Measurements from ENCODE around the gene SASH1. TPM values are rescaled to one million over a fixed set of nuclear protein-coding genes. Genes with fewer than 3 reads are reported as not detected.

SASH1 gene
- total and polyA plus RNA-seq, 2 of the 8 experiments (the other 6 are each of a cell fraction or from before 2014, with no cell fraction given), result 6.0 to 20.2 TPM

GRCh38 chr6:148561629-148562028, 219.0 kb downstream of the SASH1 start (continued):
- TF ChIP-seq ATF2 (IDR thresholded peaks at IDR 0.05; ENCODE audit: low read length), result no peak

All from H1 (cell line).